ENCODE data around the gene APBB1.

DNA sequence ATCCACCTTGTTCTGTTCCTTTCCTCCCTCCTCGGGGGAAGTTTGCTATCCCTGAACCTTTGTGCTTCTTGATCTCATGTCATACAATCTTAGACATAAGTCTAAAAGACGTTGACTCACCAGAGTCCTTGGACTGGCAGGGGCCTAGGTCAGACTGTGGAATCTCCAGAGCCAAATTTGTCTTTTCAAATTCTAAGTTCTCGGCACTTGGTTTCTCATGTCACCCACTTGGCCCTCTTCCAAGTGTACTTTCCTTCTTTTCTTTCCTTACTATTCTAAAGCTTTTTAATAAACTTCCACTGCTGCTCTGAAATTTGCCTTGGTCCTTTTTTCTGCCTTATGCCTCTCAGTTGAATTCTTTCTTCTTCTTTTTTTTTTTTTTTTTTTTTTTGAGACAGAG is 58.7 kb downstream of the APBB1 start:
- no peak for TF ChIP-seq POLR2A (IDR thresholded peaks at IDR 0.05)
- no peak for TF ChIP-seq CTCF (IDR thresholded peaks at IDR 0.05)
- no peak for TF ChIP-seq EP300 (IDR thresholded peaks at IDR 0.05)
- no peak for TF ChIP-seq POLR2AphosphoS5 (IDR thresholded peaks at IDR 0.05)

Data from sigmoid colon (tissue), 4 donors.